ENCODE data around the gene WASL.

The WASL gene

GRCh38 chr7:123687161-123687560, 61.6 kb downstream of the WASL start:
- no peak for DNase-seq

DNA sequence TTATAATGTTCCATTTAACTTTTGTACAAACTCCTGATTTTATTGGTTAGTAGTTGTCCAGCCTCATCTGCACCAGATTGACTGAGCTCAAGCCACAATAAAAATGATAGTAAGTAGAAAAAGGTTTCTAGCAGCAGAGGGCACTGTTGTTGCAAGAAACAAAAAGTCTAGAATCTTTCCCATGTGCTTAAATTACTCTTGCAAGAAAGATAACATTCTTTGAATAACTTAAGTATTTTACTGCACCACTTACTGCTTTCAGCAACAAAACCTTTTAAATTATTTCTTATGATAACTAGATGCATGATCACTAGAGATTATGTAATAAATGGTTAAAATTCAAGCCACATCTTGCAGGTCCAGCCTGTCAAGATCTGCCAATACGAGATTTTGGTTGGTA, 66.1 kb downstream of the WASL start:
- peak; percentile 59 for DNase-seq

DNA sequence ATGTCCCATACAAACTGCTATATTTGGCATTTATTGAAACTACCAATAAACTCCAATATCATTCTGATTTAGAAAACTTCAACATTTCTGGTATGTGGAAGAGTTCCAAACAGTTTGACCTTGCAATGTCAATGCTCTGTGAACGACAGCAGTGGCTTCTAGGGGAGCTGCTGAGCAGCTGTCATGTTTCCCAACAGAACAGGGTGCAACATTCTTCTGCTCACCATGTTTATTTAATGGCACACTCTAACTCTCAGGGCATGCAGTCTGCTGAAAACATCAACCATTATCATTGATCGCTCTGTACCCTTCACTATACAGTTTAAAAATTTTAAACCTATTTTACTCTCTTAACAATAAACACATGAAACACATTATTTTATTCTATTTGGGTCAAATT, 67.2 kb downstream of the WASL start:
- DNase-seq, result no peak

- no peak for DNase-seq
These were observed 68.2 kb downstream of the WASL start for GRCh38 chr7:123680580-123680979.

GRCh38 chr7:123679614-123680013, 69.2 kb downstream of the WASL start:
- DNase-seq, result no peak

GRCh38 chr7:123677061-123677715, 71.6 kb downstream of the WASL start:
- no peak for DNase-seq

DNA sequence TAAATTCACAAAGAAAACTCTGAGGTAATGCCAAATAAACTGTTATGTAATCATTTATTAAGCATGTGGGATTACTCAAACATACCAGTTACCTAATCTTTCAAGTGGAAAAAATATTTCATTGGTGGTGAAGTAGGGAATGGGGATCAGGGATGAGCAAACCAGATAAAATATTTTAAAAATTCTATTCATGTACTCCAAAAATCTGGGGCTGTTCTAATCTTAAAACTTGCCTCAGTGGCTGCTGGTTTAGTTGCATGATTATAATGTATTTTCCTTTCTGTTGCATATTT, 73.7 kb downstream of the WASL start:
- DNase-seq, result no peak

DNA sequence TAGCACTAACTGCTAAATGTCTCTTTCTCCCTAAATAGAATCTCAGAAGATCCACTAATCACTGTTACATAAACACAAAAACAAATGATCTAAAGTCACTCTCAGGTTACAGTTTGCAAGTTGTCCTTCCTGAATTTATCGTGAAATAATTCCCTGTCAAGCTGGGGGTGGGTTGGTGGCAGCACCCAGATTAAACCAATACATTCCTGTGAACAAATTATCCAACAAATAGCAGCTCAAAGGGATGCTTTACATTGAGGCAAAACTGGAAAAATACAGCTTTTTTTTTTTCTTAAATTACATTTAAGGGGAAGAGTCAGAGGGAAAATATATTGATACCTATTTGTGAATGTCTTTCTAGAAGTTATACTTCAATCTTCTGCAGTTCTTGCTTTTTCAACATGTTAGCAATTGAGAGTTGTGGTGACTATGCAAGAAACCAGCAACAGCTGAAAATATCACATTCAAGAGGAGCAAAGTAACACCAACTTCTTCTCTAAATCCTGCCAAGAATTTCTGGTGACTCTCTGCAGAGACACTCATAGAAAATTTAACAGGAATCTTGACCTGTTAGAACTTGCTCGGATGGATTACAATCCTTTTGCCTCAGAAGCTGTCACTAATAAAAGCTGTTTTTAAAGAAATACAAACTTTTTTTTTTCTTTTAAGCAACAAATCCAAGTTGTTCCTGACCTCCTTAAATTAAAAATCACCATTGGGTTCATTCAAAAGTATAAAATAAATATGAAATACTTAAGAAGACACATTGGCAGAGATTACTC, 74.2 kb downstream of the WASL start:
- no peak for DNase-seq

DNA sequence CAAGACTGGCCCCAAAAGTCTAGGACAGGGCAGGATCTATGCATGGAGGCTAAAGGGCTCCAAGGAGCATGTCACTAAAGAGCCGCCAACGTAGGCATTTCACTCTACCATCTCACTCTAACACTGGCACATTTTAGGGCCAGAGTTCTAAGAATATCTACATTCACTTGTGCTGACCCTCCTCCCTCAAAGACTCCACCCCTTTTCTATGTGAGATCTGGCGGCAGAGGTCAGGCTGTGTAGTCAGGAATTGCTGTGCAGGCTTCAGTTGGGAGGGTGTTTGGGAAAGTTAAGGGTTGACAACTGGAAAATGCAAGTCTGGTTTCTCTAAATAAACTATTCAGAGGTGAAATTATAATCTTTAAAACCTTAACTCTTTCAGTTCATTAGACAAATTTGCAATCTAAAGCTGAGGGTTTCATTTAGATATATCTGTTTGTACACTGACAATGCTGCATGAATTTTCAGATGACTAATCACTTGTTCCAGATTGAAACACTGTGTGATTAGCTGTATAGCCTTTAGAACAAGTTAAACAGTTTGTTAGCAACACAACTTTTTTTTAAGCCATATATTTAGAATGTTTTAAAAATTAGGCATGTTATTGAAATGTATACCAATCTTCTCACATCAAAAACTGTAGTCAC, 74.9 kb downstream of the WASL start:
- DNase-seq, result no peak

DNA sequence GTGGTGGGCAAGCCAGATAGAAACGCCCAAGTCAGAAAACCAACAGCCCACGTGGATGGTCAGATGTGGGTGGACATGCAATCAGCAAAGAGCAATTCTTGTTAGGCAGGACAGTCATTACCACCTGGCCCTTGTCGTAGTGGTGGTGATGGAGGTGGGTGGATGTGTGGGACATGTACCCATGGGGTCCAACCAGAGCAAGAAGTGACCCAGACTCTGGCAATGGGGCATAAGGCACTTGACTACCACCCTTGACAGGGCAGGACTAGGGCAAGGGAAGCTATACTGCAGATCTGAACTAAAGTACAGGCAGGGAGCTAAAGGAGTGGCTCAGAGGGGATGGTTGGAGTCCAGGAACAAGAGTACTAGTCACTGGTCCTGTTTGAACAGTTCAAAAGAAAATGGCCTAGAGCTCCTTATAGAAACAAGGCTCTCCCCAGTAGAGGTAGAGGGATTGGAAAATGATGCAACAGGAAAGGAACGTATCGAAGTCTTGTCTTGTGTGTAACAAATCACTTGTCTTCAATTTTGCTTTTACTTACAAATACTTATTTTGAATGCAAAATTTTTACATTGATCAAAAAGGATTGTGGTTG, 75.6 kb downstream of the WASL start:
- DNase-seq, result no peak

- DNase-seq, result no peak
These were observed 79.3 kb downstream of the WASL start for GRCh38 chr7:123669485-123669884.

DNA sequence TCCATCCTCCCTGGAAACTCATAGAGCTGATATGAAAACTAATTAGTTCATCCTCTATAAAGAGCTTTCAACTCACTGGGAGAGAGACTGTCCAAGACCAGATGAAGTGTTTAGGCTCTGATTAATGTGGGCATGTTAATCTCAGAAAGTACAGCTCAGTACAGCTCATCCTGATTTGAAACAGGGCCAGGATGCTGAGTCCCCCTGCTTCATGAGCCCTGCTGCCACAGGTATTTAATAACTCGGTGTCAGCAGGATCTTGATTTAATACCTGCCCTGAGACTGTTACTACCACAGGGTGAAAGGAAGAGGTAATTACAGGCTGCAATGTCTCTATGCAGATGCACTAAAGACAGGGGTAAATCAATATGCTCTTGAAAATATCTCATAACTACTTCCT, 82.3 kb downstream of the WASL start:
- DNase-seq, result no peak

DNA sequence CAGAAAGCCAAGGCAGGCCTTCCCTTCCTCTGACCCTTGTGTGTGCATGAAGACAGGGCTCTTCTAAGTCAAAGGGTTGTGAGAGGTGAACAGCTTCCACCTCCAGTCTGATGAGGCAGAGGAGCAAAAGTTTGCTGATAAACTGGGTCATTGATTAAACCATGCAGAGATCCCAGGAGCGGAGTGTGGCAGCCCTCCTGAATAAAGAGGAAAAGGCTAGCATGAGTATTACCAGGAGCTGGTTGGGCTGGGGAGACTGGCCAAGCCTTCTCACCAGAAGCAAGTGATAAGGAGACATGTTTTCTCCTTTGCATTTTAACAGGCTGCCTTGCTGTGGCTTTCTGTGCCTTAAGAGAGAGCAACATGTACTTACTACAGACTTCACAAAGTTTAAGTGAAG, 82.9 kb downstream of the WASL start:
- no peak for DNase-seq

- no peak for DNase-seq
These were observed 83.6 kb downstream of the WASL start for GRCh38 chr7:123665157-123665556.

- DNase-seq, result no peak
These were observed 85.6 kb downstream of the WASL start for GRCh38 chr7:123663200-123663599.

DNA sequence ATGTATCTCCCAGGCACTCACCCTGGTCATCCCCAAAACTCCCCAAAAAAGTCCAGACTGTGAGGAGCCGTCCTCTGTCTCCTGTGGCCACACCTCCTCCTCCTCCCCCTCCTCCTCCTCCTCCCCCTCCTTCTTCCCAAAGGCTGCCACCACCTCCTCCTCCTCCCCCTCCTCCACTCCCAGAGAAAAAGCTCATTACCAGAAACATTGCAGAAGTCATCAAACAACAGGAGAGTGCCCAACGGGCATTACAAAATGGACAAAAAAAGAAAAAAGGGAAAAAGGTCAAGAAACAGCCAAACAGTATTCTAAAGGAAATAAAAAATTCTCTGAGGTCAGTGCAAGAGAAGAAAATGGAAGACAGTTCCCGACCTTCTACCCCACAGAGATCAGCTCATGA, 86.0 kb downstream of the WASL start:
- no peak for DNase-seq

DNA sequence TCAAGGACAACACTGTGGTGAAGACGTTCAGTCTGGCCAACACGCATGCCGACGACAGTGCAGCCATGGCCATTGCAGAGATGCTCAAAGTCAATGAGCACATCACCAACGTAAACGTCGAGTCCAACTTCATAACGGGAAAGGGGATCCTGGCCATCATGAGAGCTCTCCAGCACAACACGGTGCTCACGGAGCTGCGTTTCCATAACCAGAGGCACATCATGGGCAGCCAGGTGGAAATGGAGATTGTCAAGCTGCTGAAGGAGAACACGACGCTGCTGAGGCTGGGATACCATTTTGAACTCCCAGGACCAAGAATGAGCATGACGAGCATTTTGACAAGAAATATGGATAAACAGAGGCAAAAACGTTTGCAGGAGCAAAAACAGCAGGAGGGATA, 86.5 kb downstream of the WASL start:
- DNase-seq, result no peak

GRCh38 chr7:123661765-123662164, 87.0 kb downstream of the WASL start:
- DNase-seq, result no peak

- no peak for DNase-seq
These were observed 88.1 kb downstream of the WASL start for GRCh38 chr7:123660514-123661354.

DNA sequence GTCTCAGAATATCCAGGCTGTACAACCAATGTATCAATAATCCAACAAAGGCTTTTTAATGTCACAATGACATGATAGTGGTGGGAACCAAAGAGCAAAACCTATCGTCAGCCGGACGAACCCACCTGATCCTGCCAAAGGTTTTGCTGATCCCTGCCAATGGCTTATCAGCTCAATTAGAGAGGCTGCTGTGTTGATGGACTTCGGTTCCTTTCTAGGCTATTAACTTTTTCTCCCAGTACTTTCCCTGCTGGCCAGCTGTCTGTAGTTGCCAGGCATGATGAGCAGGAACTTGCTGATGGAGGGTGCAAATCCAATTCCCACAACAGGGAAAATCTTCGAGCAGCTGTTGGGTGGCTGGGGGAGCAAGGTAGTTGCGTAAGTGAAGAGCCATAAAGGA, 90.8 kb downstream of the WASL start:
- no peak for DNase-seq

- no peak for DNase-seq
These were observed 91.5 kb downstream of the WASL start for GRCh38 chr7:123657304-123657685.

DNA sequence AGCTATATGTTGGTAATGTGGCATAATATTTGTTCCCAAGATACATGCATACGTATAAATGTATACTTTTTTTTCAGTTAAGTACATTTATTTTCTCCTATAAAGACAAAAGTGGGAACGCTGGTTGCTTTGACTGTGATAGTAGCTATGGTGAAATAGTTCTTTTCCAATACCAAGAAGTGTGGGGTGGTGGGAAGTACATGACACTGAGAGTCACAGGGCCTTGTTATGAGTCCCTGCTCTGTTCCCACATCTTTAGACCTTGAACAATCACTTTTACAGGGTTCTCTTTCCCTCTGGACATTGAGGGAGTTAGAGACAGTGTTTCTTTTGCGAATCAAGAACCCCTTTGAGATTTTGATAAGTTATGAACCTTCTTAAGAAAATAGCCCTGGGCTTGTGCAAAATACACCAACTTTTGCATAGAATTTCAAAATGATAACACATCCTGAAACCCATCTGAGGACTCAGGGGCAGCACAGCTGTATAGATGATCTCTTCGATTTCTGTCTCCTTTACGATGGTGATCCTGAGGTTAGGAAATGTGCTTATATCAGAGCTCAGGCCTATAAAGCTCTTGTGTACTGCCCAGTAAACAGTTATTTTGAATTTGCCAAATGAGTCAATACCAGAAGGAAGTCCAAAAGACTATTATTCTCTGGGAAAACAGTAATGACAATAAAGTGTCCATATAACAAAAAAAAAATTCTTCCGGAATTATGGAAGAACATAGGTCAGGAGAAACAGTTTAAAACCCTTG, 92.1 kb downstream of the WASL start:
- no peak for DNase-seq

All from NCI-H510A treated with DMSO at 0.1 percent for 48 hours (cell line).